Kidney (tissue), 14 donors: ENCODE measurements around the gene PRKCD. TPM values are rescaled to one million over a fixed set of nuclear protein-coding genes. Genes with fewer than 3 reads are reported as not detected.

ENCODE experiments used
- DNase-seq, 5 donors: peaks; one replicate each; pipeline ENCODE4 v3.0.0-alpha.2; 2013 to 2020
- FAIRE-seq: peaks from 2 replicates; lab custom pipeline; 2012; peaks lifted over from hg19 to GRCh38; lab: Jason Lieb, UNC
- H3K27ac ChIP-seq, 2 donors: one replicate each; pipeline ENCODE4 v1.7.0; 2013; ENCODE audit warnings: low read depth in 2 of 2, low read length in 2 of 2, inconsistent platforms in 1 of 2
- H3K27me3 ChIP-seq: one replicate; pipeline ENCODE4 v1.7.1; 2013; ENCODE audit warnings: low read length, inconsistent platforms; ENCODE audit not compliant: control insufficient read depth, insufficient read depth
- H3K36me3 ChIP-seq, 3 donors: one replicate each; pipeline versions ENCODE4 v1.7.0 to v1.7.1; 2013; ENCODE audit warnings: low read length in 3 of 3, control low read depth in 1 of 3, inconsistent platforms in 1 of 3; ENCODE audit not compliant: insufficient read depth in 3 of 3, control insufficient read depth in 2 of 3
- H3K4me1 ChIP-seq, 3 donors: one replicate each; pipeline versions ENCODE4 v1.7.0 to v1.7.1; 2013; ENCODE audit warnings: low read length in 3 of 3, inconsistent platforms in 1 of 3, low read depth in 1 of 3; ENCODE audit not compliant: control insufficient read depth in 2 of 3, insufficient read depth in 2 of 3
- H3K4me3 ChIP-seq, 3 donors: one replicate each; pipeline versions ENCODE4 v1.7.0 to v1.8.1; 2013; ENCODE audit warnings: low read length in 3 of 3, control low read depth in 1 of 3, inconsistent platforms in 1 of 3
- H3K9ac ChIP-seq, 3 donors: one replicate each; pipeline versions ENCODE4 v1.7.0 to v1.7.1; 2013; ENCODE audit warnings: low read length in 3 of 3, control low read depth in 1 of 3, inconsistent platforms in 1 of 3
- H3K9me3 ChIP-seq, 3 donors: one replicate each; pipeline versions ENCODE4 v1.7.0 to v1.7.1; 2013; ENCODE audit warnings: low read length in 3 of 3, control low read depth in 1 of 3, inconsistent platforms in 1 of 3; ENCODE audit not compliant: control insufficient read depth in 2 of 3, insufficient read depth in 1 of 3
- intact Hi-C: fragments of 100-400 bp; cut with DNase I; formaldehyde crosslinking; loops from one replicate; pipeline ENCODE4 v1.11.1; 2022
- polyA plus RNA-seq: library from polyadenylated mRNA; stranded (reverse); fragments of 350-450 nt; fragmentation: Illumina TruSeq; extraction: RNeasy Lipid Tissue Mini Kit (QIAGEN cat#74804); gene quantifications from one replicate; pipeline ENCODE4 v1.2.3, GENCODE V29; 2014; ENCODE audit warnings: low read depth, low replicate concordance; ENCODE audit not compliant: insufficient read depth
- total RNA-seq: library from RNA; stranded (reverse); fragmentation: NEBNext Ultra II Directional; extraction: Animal tissue kit (Norgen Biotek cat#: 25700); gene quantifications from one replicate; pipeline ENCODE4 v1.2.1, GENCODE V29; 2021
- TF ChIP-seq, protein P1 (sequence below): IDR thresholded peaks from 3 replicates; pipeline ENCODE4 v1.5.1; 2012; ENCODE audit warnings: mild to moderate bottlenecking, moderate library complexity, borderline replicate concordance; ENCODE audit not compliant: insufficient read depth; ENCODE audit errors: extremely low read depth
- donor health status: control.
- donor health status: control.
- donor health status: control.
- donor health status: control.
- donor health status: control.
- donor health status: DM: yes; HTN: yes; CAD: no.
- donor health status: Normal renal cell carcinoma (clear cell type).

The PRKCD gene
- total and polyA plus RNA-seq, 2 donors from 2014 or later: 26.6 to 29.1 TPM

DNA sequence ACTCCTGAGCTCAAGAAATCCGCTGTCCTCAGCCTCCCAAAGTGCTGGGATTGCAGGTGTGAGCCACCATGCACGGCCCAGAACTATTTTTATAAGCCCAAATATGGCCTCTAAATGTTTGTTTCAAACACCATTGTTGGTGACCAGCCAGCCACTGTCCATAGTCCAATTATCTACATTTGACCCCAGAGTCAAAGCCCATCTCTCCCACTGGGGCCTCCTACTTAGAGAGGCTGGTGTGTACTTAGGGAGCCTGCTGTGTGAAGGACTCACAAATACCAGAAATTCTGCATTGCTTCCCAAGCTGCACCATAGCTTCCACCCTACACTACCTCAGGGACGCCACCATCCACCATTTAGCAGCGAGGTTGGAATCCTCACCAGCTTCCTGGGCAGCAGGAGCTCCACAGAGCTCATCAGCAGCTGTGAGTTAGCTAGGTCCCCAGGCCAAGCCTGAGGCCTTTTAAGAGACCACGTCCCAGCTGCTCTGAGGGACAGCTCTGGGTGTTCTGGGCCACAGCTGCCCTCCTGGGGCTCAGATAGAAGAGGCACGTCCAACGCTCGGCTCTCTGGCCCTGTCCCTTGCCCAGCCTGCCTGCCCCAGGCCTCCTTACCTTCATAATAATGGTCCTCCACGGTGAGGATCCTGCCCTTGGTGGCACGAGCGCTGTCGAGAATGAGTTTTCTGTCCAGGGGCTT lies 65.3 kb downstream of the PRKCD start:
- DNase-seq: no peak
- Histone ChIP-seq H3K4me1 (no peaks in the 10 kb centered on the region), H3K36me3 (peaks cover 0 to 72% (median 35%) of the 10 kb centered on the region in 3 donors), H3K9me3 (no peaks in the 10 kb centered on the region), H3K27ac (no peak overlapping the region), H3K4me3 (no peak overlapping the region), H3K9ac (no peak overlapping the region), H3K27me3 (no peaks in the 10 kb centered on the region)
- no peak for FAIRE-seq
- TF ChIP-seq, protein P1, sequence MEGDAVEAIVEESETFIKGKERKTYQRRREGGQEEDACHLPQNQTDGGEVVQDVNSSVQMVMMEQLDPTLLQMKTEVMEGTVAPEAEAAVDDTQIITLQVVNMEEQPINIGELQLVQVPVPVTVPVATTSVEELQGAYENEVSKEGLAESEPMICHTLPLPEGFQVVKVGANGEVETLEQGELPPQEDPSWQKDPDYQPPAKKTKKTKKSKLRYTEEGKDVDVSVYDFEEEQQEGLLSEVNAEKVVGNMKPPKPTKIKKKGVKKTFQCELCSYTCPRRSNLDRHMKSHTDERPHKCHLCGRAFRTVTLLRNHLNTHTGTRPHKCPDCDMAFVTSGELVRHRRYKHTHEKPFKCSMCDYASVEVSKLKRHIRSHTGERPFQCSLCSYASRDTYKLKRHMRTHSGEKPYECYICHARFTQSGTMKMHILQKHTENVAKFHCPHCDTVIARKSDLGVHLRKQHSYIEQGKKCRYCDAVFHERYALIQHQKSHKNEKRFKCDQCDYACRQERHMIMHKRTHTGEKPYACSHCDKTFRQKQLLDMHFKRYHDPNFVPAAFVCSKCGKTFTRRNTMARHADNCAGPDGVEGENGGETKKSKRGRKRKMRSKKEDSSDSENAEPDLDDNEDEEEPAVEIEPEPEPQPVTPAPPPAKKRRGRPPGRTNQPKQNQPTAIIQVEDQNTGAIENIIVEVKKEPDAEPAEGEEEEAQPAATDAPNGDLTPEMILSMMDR: no peak
- intact Hi-C loops: no loop called here

- DNase-seq (no peak), FAIRE-seq (no peak)
These were observed 65.9 kb downstream of the PRKCD start for GRCh38 chr3:53226841-53227407.

GRCh38 chr3:53227993-53228885 lies 67.2 kb downstream of the PRKCD start:
- no peak for FAIRE-seq
- DNase-seq: no peak
- H3K9ac ChIP-seq: no peak overlapping the region

More at GRCh38 chr3:53226841-53227407, 65.9 kb downstream of the PRKCD start:
- Histone ChIP-seq H3K27ac (no peak overlapping the region), H3K4me1 (no peaks in the 10 kb centered on the region), H3K9me3 (no peaks in the 10 kb centered on the region), H3K9ac (no peak overlapping the region), H3K36me3 (peaks cover 0 to 73% (median 35%) of the 10 kb centered on the region in 3 donors), H3K4me3 (no peak overlapping the region), H3K27me3 (no peaks in the 10 kb centered on the region)
- TF ChIP-seq, protein P1: no peak
- intact Hi-C loops: no loop called here

More at GRCh38 chr3:53227993-53228885, 67.2 kb downstream of the PRKCD start:
- Histone ChIP-seq H3K9me3 (no peaks in the 10 kb centered on the region), H3K36me3 (peaks cover 0 to 73% (median 41%) of the 10 kb centered on the region in 3 donors), H3K4me3 (no peak overlapping the region), H3K27ac (no peak overlapping the region), H3K4me1 (no peaks in the 10 kb centered on the region), H3K27me3 (no peaks in the 10 kb centered on the region)
- TF ChIP-seq, protein P1: no peak
- intact Hi-C loops: no loop called here
